T-helper 2 cell (primary cell): Measurements from ENCODE around the gene TLR8.

Experiments used
- DNase-seq, 5 experiments: peaks; one replicate each; pipeline versions ENCODE4 v3.0.0 to v3.0.0-alpha.2; 2012 to 2022

The TLR8 gene

DNA sequence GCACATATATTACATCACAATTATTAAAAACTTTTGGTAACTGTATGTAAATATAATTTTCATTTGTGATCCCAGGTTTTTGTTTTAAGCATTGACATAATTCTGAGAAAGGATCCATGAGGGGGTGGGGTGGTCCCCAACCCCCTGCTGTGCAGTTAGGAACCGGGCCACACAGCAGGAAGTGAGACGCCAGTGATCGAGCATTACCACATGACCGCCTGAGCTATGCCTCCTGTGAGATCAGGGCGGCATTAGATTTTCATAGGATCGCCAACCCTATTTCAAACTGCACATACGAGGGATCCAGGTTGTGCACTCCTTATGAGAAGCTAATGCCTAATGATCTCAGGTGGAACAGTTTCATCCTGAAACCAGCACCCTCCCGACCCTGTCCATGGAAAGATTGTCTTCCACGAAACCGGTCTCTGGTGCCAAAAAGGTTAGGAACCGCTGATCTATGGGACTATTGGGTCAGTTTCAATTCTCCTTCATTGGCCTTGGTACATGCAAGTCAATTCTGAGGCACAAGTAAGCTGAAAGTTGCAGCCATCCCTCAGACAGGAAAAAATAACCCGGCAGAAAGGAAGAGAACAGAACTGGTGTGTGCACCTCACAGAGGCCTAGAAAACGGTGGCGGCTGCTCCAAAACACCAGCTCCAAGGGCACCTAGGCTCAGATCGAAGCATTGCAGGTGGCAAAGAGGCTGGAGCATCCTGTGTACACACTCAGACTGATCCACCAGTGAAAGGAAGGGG, 61.5 kb downstream of the TLR8 start:
- DNase-seq = peak in 1 of 5 experiments; percentile 75

GRCh38 chrX:12970691-12971202, 64.3 kb downstream of the TLR8 start:
- peak in 3 of 5 experiments; percentile 38 to 85 (median 71) for DNase-seq

DNA sequence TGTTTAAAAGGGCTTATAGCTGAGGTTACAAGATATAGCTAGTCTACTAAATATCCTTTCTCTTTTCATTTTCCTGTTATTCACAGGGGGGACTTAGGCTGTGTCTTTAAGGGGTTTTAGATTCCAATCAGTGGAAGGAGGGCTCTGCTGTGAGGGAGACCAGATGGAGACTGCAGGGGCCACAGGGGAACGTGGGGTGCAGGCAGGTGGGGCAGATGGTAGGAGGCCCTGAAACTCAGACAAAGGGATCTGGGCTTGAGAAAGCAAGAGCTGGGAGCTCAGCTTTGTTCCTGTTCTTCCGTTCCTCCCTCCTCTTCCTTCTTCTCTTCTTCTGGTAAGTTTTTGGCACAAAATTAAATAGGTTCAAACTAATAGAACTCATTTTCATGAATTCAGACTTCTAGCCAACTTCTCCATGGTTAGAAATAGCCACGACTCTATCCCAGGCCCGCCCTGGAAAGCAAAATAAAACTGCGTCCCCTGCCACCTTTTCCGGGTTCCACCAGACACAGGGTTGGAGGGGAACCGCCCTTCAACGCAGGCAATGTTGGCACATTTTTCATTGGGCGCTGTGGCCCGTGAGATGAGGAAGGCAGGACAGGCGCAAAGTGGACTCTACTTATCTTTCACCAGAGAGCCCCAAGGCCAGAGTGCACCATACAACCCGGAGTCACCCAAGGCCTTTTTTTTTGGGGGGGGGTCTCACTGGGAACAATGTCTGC, 65.0 kb downstream of the TLR8 start:
- peak in 1 of 5 experiments; percentile 71 for DNase-seq

- DNase-seq = peak in 1 of 5 experiments; percentile 62
Observed at GRCh38 chrX:12972243-12972642, 65.8 kb downstream of the TLR8 start.
